GM12892 (cell line): ENCODE measurements around the gene TBCD.

Experiments
- DNase-seq: peaks from one replicate; pipeline ENCODE4 v3.0.0; 2011; ENCODE audit not compliant: insufficient read length
- FAIRE-seq: peaks from 2 replicates; lab custom pipeline; 2011; peaks lifted over from hg19 to GRCh38; lab: Jason Lieb, UNC
- POLR2A ChIP-seq: IDR thresholded peaks from 2 replicates; pipeline ENCODE4 v1.6.1; 2011; ENCODE audit warnings: low read depth, low read length, control low read depth
- POLR2AphosphoS5 ChIP-seq: IDR thresholded peaks from 2 replicates; pipeline ENCODE4 v1.6.1; 2011; ENCODE audit warnings: low read depth, low read length, control low read depth
- TAF1 ChIP-seq: IDR thresholded peaks from 2 replicates; pipeline ENCODE4 v1.6.1; 2011; ENCODE audit warnings: low read depth, mild to moderate bottlenecking, control low read depth, low read length, borderline replicate concordance

TBCD gene

GRCh38 chr17:82929011-82929622 lies 177.3 kb downstream of the TBCD start:
- DNase-seq, result no peak
- no peak for FAIRE-seq
- no peak for TF ChIP-seq POLR2AphosphoS5
- no peak for TF ChIP-seq TAF1
- no peak for TF ChIP-seq POLR2A

DNA sequence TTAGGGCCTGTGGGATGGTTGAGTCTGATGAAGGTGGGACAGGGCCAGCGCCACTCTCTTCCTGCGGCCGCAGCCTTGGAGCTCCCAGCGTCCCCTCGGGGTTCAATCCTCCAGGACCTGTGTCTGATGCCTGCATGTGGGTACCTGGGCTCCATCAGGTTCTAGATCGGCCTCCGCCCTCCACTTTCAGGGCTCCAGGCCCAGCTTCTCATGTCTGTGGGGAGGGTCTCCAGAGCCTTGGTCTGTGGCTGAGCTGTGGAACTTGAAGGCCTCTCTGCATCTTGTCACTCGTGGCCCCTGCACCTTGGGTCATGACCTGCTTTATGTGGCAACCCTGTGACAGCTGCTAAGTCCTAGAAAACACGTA lies 177.8 kb downstream of the TBCD start:
- DNase-seq (no peak), FAIRE-seq (no peak)
- no peak for TF ChIP-seq TAF1
- TF ChIP-seq POLR2AphosphoS5, result no peak
- no peak for TF ChIP-seq POLR2A

DNA sequence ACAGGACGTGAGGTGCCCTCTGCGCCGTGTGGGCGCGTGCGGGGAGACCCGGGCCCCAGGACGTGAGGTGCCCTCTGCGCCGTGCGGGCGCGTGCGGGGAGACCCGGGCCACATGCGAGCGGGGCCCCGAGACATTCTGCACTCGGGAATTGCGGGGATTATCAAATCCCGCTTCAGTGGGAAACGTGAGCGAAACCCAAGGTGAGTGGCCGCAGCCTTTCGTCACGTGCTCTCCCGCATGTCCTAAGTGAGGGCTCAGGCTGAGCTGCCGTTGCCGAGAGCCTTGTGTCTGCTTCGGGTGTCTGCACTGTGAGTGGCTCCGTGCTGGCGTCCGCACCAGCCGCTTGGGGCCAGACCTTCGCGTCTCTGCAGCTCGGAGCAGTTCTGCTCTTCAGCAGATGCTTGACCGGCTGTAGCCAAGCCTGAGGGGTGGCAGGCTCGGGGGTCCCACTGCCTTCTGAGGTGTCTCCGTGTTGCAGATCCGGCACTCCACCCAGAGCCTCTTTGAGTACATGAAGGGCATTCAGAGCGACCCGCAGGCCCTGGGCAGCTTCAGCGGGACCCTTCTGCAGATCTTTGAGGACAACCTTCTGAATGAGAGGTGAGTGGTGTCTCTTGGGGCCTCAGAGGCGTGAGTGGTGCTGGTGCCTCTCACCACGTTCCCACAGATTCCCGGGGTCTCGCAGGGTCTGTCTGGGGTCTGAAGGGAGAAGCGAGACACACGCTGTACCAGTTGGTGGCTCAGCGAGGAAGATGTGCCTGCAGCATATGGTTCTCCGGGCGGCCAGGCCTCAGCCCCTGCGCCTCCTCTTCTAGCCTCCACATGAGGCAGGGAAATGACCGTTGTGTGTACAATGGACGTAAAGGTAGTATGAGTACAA lies 178.4 kb downstream of the TBCD start:
- FAIRE-seq, result no peak
- DNase-seq, result no peak
- TF ChIP-seq POLR2A (no peak), POLR2AphosphoS5 (no peak), TAF1 (no peak)

DNA sequence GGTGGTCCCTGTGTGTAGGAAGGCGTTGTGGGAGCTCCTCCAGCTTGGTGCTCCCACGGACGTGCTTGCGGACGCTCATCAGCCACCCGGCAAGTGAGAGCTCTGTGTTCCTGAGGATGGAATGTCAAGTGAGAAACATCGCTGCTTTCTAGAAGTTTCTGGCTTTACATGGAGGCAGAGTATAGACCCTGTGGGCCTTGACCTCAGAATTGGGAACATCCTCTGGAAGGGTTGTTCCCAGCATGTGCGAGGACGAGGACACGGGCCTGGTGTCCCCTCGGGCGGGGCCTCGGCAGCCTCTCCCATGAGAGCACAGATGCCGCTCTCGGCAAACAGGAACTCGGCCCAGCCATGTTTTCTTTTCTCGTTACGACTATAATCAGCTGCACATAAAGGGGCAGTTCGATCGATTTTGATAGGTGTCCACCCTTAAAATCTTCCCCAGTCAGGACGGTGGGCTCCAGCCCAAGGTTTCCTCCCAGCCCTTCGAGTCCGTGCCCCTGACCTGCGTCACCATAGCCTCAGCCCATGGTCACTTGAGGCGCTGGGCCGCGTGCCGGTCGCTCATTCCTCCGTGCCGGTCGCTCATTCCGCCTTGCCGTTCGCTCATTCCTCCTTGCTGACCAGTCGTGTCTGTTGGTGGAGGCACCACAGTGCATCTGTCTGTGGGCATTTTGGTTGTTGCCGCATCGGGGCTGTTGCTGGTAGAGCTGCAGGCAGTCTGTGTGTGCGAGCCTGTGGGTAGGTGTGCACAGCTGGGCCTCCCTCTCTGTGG lies 179.2 kb downstream of the TBCD start:
- TF ChIP-seq TAF1, result no peak
- TF ChIP-seq POLR2AphosphoS5, result no peak
- TF ChIP-seq POLR2A, result no peak
- DNase-seq, result no peak
- no peak for FAIRE-seq

DNA sequence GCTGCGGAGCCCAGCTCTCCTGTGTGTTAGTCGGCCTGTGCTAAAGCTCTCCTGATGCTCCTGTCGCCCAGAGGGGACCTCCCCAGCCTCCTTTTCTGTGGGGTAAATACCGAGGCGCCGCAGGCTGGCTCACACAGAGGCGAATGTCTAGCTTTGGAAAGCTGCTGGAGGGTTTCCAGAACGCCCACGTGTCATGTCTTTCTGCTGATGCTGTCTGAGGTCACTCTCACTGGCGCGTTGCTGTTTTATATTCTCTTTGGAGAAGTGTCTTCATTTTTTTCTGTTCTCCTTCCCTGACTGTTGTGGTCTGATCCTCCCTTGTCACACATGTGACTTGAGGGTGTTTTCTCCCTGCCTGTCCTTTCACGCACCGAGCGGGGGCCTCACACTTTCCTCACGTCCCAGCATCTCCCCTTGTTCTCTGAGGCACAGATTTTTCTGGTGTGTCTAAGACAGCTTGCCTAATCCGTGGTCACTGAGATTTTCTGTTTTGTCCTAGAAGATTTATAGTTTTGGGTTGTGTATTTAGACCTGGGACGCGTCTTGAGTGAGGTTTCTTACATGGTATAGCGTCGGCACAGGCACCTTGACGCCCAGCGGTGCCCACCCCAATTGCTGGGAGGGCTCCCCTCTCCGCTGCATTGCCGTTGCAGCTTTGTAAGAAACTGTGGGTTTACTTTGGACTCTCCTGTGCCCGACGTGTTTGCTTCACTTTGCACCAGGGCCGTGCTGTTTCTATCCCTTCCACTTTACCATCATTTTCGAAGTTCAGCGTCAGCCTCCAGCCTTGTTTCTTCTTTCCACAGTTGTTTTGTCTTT lies 180.0 kb downstream of the TBCD start:
- no peak for FAIRE-seq

DNA sequence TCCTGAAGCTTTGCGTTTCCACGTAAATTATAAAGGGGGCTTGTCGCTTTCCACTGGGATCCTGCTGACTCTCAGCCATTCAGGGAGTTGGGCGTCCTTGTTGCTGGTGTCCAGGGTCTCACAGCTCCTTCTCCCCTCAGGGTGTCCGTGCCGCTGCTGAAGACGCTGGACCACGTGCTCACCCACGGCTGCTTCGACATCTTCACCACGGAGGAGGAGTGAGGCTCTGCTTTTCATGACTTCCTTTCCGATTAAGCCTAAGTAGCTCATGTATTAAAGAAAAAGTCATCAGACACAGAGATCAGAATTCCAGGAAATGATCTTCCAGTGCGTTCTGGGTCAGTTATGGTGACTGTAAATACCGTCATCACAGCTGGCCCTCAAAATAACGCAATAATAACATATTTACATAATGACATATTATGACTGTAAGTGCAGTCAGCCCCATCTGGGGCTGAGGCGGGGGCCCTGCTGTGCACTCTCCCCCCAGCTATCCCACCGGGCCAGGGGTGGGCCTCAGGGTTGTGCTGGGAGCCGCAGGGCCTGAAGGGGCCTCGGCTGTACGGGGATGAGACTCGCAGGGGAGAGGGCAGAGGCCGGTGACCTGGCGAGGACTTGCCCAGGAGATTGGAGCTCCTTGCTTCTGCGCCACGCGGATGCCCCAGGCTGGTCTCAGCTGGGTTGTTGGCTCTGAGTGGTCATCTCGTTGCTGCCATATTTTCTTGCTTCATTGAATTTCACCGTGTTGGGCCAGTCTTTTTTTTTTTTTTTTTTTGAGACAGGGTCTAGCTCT lies 180.8 kb downstream of the TBCD start:
- TF ChIP-seq TAF1, result no peak
- TF ChIP-seq POLR2A, result no peak
- no peak for TF ChIP-seq POLR2AphosphoS5
- FAIRE-seq (no peak), DNase-seq (no peak)

More for the DNA sequence above, 180.0 kb downstream of the TBCD start:
- TF ChIP-seq TAF1 (no peak), POLR2AphosphoS5 (no peak), POLR2A (no peak)
- no peak for DNase-seq

GRCh38 chr17:82933911-82934310 lies 182.0 kb downstream of the TBCD start:
- no peak for DNase-seq
- no peak for FAIRE-seq

GRCh38 chr17:82935966-82936767 lies 184.3 kb downstream of the TBCD start:
- DNase-seq (no peak), FAIRE-seq (no peak)
- TF ChIP-seq POLR2AphosphoS5, result no peak
- TF ChIP-seq TAF1, result no peak

More at GRCh38 chr17:82933911-82934310, 182.0 kb downstream of the TBCD start:
- no peak for TF ChIP-seq POLR2AphosphoS5
- TF ChIP-seq TAF1, result no peak
- no peak for TF ChIP-seq POLR2A

GRCh38 chr17:82936768-82937171 lies 184.9 kb downstream of the TBCD start:
- FAIRE-seq, result no peak
- no peak for DNase-seq
- no peak for TF ChIP-seq POLR2AphosphoS5
- TF ChIP-seq TAF1, result no peak
- TF ChIP-seq POLR2A, result no peak
